GM10266 (cell line): Measurements from ENCODE around the gene SERINC5.
"Not testable (repeated sequence)": the region's sequence is repeated elsewhere in the genome, so short reads cannot be mapped to it uniquely, and the experiment has no call there.

Experiments
- DNase-seq: peaks from one replicate; pipeline ENCODE4 v3.0.0; 2012; ENCODE audit errors: extremely low spot score
- CTCF ChIP-seq: IDR thresholded peaks from 2 replicates; pipeline ENCODE4 v1.5.1; 2012; ENCODE audit warnings: mild to moderate bottlenecking, low read depth; ENCODE audit not compliant: control insufficient read depth, insufficient read depth; ENCODE audit errors: missing control alignments

The SERINC5 gene

GRCh38 chr5:80124121-80124918 is 131.5 kb downstream of the SERINC5 start:
- no peak for TF ChIP-seq CTCF

GRCh38 chr5:80122579-80122978 is 133.3 kb downstream of the SERINC5 start:
- no peak for TF ChIP-seq CTCF
- no peak for DNase-seq

More at GRCh38 chr5:80124121-80124918, 131.5 kb downstream of the SERINC5 start:
- no peak for DNase-seq

- DNase-seq, result no peak
- no peak for TF ChIP-seq CTCF
Measured at GRCh38 chr5:80119372-80119771, 136.5 kb downstream of the SERINC5 start.

DNA sequence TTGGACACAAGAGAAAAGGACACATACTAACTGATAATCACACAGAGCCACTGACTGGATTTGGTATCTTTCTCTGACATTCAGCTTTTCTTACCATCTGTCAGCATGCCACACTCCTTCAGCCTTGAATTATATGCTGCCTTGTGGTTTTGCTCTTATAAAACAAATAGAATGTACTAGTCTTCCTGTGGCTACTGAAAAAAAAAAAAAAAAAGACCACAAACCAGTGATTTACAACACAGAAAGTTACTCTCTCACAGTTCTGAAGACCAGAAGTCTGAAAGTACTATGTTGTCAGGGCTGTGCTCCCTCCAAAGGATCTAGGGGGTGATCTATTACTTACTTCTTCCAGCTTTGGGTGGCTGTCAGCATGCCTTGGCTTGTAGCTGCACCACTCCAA is 138.4 kb downstream of the SERINC5 start:
- DNase-seq, result no peak
- no peak for TF ChIP-seq CTCF

- no peak for TF ChIP-seq CTCF
- no peak for DNase-seq
Measured at GRCh38 chr5:80116465-80116864, 139.4 kb downstream of the SERINC5 start.

- DNase-seq, result no peak
- TF ChIP-seq CTCF, result no peak
Measured at GRCh38 chr5:80116000-80116399, 139.8 kb downstream of the SERINC5 start.

DNA sequence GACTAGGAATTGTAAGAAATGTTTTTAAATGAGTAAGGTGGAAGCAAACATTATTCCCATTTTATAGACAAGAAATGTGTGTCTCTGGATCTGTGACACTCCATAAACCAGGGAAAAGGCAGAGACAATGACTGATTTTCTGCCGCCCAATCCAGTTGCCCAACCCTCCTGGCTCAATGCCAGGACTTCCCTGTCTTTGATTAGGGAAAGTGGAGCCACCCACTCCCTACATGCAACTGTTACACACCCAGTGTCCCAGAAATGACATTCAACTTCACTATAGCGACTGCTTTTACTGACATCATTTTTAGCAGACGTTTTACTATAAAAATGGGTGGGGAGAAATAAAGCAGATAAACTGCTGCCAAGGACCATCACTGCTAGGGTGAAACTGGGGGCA is 141.0 kb downstream of the SERINC5 start:
- TF ChIP-seq CTCF, result no peak

DNA sequence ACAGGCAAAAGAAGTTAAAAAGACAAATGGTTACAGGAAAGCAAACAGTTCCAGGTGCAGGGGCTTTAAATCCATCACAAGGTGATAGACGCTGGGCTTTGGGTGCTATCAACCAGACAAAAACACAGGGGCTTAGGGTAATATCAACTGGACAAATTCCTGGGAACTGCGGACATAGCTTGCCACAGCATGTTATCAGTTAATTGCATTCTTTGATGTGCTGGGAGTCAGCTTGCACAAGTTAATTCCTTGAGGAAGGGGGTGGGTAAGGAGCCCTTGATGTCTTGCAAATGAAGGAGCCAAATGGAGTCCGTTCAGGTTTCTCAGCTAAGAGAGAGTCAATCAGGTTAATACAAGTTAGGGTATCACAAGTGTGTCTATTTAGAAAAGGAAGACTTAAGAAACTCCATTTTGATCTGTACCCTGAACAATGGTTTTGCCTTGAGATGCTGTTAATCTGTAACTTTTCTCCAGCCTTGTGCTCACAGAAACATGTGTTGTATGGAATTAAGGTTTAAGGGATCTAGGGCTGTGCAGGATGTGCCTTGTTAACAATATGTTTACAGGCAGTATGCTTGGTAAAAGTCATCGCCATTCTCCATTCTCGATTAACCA is 144.4 kb downstream of the SERINC5 start:
- DNase-seq, result not testable (repeated sequence)

More for the DNA sequence above, 141.0 kb downstream of the SERINC5 start:
- no peak for DNase-seq
